Body of pancreas (tissue), 4 donors: Measurements from ENCODE around the gene TRPM3.

Experiments
- POLR2A ChIP-seq, 3 donors: fragments of 450-650 bp; IDR thresholded peaks; one replicate each; pipeline ENCODE4 v1.6.1; 2016; ENCODE audit warnings: antibody characterized with exemption in 3 of 3, mild to moderate bottlenecking in 2 of 3
- TF ChIP-seq, protein P1 (sequence below), 7 experiments: fragments of 450-650 bp in 4 of 7; fragments of 200-600 bp in 3 of 7; sonication (generic) in 3 of 7; IDR thresholded peaks; one replicate each; pipeline ENCODE4 v1.5.1; 2016 to 2019; ENCODE audit warnings: antibody characterized with exemption in 7 of 7

DNA sequence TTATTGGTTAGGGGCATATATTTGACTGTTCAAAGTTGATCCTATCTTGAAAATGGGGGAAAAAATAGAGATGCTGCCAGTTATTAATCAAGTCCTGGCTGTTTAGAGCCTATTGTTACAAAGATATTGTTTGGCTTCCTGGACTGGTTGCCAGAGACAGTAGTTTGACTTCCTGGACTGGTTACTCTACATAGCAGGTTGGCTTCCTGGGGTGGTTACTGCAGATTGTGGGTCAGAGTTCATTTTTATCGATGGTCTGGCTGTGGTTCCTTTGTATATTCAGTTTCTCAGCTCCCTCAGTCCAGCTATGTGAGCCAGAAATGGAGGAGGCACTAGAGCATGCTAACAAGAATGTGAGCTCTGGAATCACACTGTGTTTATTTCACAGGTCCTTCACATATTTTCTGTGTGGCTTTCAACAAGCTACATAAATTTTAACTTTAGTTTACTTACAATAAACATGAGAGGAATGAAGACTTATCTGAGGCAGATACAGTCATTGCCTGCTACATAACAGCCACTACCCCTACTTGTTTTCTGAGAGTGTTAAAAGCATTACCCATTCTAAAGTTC, 137.6 kb downstream of the TRPM3 start:
- TF ChIP-seq, protein P1, sequence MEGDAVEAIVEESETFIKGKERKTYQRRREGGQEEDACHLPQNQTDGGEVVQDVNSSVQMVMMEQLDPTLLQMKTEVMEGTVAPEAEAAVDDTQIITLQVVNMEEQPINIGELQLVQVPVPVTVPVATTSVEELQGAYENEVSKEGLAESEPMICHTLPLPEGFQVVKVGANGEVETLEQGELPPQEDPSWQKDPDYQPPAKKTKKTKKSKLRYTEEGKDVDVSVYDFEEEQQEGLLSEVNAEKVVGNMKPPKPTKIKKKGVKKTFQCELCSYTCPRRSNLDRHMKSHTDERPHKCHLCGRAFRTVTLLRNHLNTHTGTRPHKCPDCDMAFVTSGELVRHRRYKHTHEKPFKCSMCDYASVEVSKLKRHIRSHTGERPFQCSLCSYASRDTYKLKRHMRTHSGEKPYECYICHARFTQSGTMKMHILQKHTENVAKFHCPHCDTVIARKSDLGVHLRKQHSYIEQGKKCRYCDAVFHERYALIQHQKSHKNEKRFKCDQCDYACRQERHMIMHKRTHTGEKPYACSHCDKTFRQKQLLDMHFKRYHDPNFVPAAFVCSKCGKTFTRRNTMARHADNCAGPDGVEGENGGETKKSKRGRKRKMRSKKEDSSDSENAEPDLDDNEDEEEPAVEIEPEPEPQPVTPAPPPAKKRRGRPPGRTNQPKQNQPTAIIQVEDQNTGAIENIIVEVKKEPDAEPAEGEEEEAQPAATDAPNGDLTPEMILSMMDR (IDR thresholded peaks at IDR 0.05): no peak
- TF ChIP-seq POLR2A (IDR thresholded peaks at IDR 0.05): no peak
